Germinal center (tissue), 1 donor: ENCODE results near the gene IZUMO1.
A peak's percentile ranks its signal among the peaks of the same experiment; 100 is the strongest.
"Not testable (repeated sequence)": the region's sequence is repeated elsewhere in the genome, so short reads cannot be mapped to it uniquely, and the experiment has no call there.

ENCODE experiments used
- DNase-seq: peaks from one replicate; pipeline ENCODE4 v3.0.0; 2012; ENCODE audit warnings: mixed read lengths, low spot score

IZUMO1 gene

DNA sequence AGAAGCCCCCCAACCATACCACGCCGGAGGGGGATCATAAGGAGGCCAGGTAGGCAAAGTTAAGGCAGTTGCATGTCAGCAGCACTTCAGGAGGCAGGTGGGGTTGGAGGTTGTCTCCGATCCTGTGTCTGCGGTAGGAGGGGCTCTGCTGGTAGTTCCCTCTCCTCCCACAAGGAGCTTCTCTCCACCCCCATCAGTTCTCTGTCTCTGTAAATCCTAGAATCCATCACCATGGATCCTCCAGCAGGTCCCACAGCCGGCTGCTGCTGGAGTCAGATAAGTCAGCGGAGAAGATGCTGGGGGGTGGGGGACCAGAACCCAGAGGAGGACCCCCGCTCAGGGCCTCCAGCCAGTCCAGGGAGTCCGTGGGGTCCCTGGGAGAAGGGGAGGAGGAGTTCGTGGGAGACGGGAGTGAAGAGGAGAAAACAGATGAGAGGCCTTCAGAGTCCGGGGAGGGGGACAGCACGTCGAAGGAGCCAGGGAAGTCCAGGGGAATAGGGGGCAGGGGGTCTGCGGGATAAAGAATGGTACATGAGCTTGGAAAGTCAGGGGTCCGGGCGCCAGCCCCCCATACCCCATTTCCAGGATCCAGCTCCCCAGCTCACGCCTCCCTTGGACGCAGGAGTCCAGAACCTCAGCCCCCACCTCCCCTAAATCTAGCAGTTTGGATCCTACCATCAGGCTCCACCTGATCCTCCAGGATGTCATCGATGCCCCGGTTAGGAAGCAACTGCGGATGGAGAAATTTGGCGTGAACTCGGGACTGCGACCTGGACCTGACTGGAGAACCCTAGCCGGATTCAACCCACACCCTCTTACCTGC lies 33.5 kb downstream of the IZUMO1 start:
- peak; percentile 38 for DNase-seq

- DNase-seq: no peak
These were observed 35.5 kb downstream of the IZUMO1 start for GRCh38 chr19:48711106-48711662.

GRCh38 chr19:48708471-48708870 lies 38.2 kb downstream of the IZUMO1 start:
- no peak for DNase-seq

DNA sequence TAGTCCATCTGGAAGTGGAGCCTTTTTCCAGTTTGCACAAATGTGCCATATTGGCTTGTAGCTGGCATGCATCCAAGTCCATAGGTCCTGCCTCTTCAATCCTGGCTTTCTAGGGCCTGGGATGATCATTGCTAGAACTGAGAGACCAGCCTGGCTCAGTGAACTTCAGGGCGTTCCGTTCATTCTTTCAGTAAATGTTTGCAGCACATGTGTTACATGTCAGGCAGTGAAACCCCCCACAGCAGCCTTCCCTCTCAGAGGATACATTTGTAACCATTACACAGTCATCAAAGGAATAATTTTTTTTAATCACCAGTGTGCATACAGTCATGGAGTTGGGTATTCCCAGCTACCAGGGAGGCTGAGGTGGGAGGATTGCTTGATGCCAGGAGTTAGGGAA lies 41.3 kb downstream of the IZUMO1 start:
- DNase-seq: no peak

DNA sequence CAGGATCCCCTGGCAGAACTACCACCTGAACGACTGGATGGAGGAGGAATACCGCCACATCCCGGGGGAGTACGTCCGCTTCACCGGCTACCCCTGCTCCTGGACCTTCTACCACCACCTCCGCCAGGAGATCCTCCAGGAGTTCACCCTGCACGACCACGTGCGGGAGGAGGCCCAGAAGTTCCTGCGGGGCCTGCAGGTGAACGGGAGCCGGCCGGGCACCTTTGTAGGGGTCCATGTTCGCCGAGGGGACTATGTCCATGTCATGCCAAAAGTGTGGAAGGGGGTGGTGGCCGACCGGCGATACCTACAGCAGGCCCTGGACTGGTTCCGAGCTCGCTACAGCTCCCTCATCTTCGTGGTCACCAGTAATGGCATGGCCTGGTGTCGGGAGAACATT lies 43.4 kb downstream of the IZUMO1 start:
- no peak for DNase-seq

GRCh38 chr19:48702701-48703100 lies 44.0 kb downstream of the IZUMO1 start:
- no peak for DNase-seq

GRCh38 chr19:48698046-48698445 lies 48.7 kb downstream of the IZUMO1 start:
- DNase-seq: no peak

DNA sequence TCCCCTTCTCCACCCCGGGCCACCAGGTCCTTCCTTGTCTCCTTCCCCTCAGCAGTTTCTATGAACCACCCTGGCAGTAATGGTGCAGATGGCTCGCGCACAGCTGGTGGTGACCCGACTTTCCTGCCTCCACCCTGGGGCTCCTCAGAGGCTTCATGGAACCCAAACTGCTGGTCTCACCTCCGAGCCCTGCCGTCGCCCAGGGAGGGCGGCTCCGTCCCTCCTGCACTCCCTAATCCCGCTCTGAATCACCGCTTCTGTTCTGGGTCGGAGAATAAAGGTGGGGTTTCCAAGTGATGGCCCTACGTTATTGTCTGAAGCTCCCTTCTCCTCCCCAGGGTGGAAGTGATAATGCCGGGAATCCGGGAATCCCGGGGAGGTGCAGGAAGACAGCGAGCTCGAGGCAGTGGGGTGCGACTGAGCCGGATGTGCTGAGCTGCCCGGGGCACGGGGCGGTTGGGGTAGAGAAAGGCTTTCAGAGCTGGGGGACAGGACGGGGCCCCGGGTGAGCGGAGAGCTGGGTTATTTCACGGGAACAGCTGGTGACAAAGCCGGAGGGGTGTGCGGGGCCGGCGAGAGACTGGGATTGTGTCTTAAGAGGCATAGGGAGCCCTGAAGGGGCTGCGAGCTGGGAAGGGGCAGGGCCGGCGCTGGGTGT lies 50.2 kb downstream of the IZUMO1 start:
- DNase-seq: no peak

DNA sequence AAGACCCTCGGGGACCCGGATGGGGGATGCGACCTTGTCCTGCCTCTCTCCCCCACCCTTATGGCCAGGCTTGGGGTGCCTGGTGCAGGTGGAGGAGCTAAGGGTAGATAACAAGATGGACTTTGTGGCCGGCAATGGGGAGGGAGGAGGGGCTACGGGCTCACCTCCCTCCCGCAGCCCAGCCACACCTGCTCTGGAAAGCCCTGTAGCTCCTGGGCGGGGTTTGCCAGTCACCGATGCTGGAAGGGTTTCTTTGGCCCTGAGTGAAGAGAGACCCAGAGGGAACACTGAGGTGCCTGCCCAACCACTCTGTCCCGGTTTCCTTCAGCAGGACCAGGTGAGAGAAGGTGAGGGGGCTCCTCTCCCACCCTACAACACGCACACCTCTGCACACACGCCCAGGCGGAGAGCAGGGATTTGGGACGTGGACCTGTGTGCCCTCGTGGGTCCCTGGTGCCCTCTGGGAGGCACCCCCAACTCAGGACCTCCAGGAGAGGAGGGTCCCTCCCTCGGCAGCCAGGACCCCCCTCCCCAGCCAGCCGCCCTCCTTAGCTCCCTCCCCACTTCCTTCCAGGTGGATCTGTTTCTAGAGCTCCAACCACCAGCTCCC lies 50.9 kb downstream of the IZUMO1 start, which contains the start of gene FUT2:
Gene FUT2, plus strand, starts transcription at position 229 of the 610 bp plus-strand sequence. CDS start 6,986 bp downstream, outside the sequence.
- DNase-seq: no peak

GRCh38 chr19:48693629-48694028 lies 53.1 kb downstream of the IZUMO1 start:
- DNase-seq: not testable (repeated sequence)
